ENCODE results near the gene GOSR2. TPM values are rescaled to one million over a fixed set of nuclear protein-coding genes. Genes with fewer than 3 reads are reported as not detected.
A peak's percentile ranks its signal among the peaks of the same experiment; 100 is the strongest.

The GOSR2 gene
- total and polyA plus RNA-seq, 2 of the 8 experiments (the other 6 are each of a cell fraction or from before 2014, with no cell fraction given) = 28.2 to 36.2 TPM

- peak; percentile 87 for TF ChIP-seq SAP30 (IDR thresholded peaks at IDR 0.05; ENCODE audit: insufficient read depth, insufficient replicate concordance, low read length)
- TF ChIP-seq ZNF274 (IDR thresholded peaks at IDR 0.05; ENCODE audit: borderline replicate concordance, extremely low read depth, low read length) = no peak
- peak; percentile 100 for TF ChIP-seq SP4 (IDR thresholded peaks at IDR 0.05; ENCODE audit: low read length)
- TF ChIP-seq MAX (IDR thresholded peaks at IDR 0.05) = peak; percentile 73
- TF ChIP-seq TCF12 (IDR thresholded peaks at IDR 0.05; ENCODE audit: low read depth, low read length) = no peak
- no peak for TF ChIP-seq BRCA1 (IDR thresholded peaks at IDR 0.05; ENCODE audit: low read depth, low read length)
- peak; percentile 33 for TF ChIP-seq KDM4A (IDR thresholded peaks at IDR 0.05; ENCODE audit: low read depth, low read length, severe bottlenecking)
- no peak for TF ChIP-seq BCL11A (IDR thresholded peaks at IDR 0.05; ENCODE audit: low read depth in 2 of 2, low read length in 2 of 2)
- no peak for TF ChIP-seq SRF (IDR thresholded peaks at IDR 0.05; ENCODE audit: low read depth, low read length)
- no peak for TF ChIP-seq CEBPB (IDR thresholded peaks at IDR 0.05; ENCODE audit: low read depth, low read length)
- TF ChIP-seq NANOG (IDR thresholded peaks at IDR 0.05; ENCODE audit: insufficient read depth, low read depth, low read length, poor library complexity, severe bottlenecking) = no peak
- no peak; the same call in 1 of the 2 replicates for TF ChIP-seq E2F6 (IDR thresholded peaks at IDR 0.05)
- TF ChIP-seq CBX8 (IDR thresholded peaks at IDR 0.05; ENCODE audit: borderline replicate concordance, low read depth, low read length) = no peak
- TF ChIP-seq USF2 (IDR thresholded peaks at IDR 0.05; ENCODE audit: low read length) = no peak
- peak; percentile 29; the same call in 1 of the 2 replicates for TF ChIP-seq CREB1 (IDR thresholded peaks at IDR 0.05)
- no peak for TF ChIP-seq SP2 (IDR thresholded peaks at IDR 0.05; ENCODE audit: low read length)
- 0 out of 4 replicates have a peak, but pooled peaks of 1 of the 2 experiments have one; percentile 11 for TF ChIP-seq RAD21 (IDR thresholded peaks at IDR 0.05 in 1 of 2, conservative IDR thresholded peaks at IDR 0.05 in 1 of 2; ENCODE audit: low read depth in 2 of 2, low read length in 2 of 2)
- peak; percentile 66 to 91; a peak in 2 of 4 replicates for TF ChIP-seq SIN3A (conservative IDR thresholded peaks at IDR 0.05 in 1 of 2, IDR thresholded peaks at IDR 0.05 in 1 of 2; ENCODE audit: low read depth in 1 of 2, low read length in 2 of 2)
- TF ChIP-seq ATF2 (IDR thresholded peaks at IDR 0.05; ENCODE audit: low read length) = no peak
These were observed at the start of gene GOSR2 (continued) for GRCh38 chr17:46922804-46923635.
